Peyer's patch (tissue), 4 donors: ENCODE data around the gene INSRR. TPM values are rescaled to one million over a fixed set of nuclear protein-coding genes. Genes with fewer than 3 reads are reported as not detected.
A peak's percentile ranks its signal among the peaks of the same experiment; 100 is the strongest.

Experiments
- DNase-seq, 3 donors: peaks; one replicate each; pipeline ENCODE4 v3.0.0-alpha.2; 2017 to 2019
- H3K27ac ChIP-seq, 4 donors: fragments of 200-600 bp; sonication (generic); one replicate each; pipeline ENCODE4 v1.5.1; 2016 to 2019
- H3K27me3 ChIP-seq, 2 donors: fragments of 200-600 bp; sonication (generic); one replicate each; pipeline ENCODE4 v1.5.1; 2019
- H3K36me3 ChIP-seq, 3 donors: fragments of 200-600 bp; sonication (generic); one replicate each; pipeline ENCODE4 v1.5.1; 2016 to 2019
- H3K4me1 ChIP-seq, 4 donors: fragments of 200-600 bp; sonication (generic); one replicate each; pipeline ENCODE4 v1.5.1; 2016 to 2019
- H3K4me3 ChIP-seq, 4 donors: fragments of 200-600 bp; sonication (generic); 1 replicate in 3 of 4; 2 replicates in 1 of 4; pipeline ENCODE4 v1.5.1; 2016 to 2019; ENCODE audit warnings: mild to moderate bottlenecking in 1 of 4
- H3K9me3 ChIP-seq, 4 donors: fragments of 200-600 bp; sonication (generic); one replicate each; pipeline ENCODE4 v1.5.1; 2016 to 2019; ENCODE audit warnings: mild to moderate bottlenecking in 1 of 4
- CTCF ChIP-seq, 6 experiments: fragments of 450-650 bp in 4 of 6; fragments of 200-600 bp in 2 of 6; sonication (generic) in 1 of 6; IDR thresholded peaks; one replicate each; pipeline ENCODE4 v1.5.1; 2017 to 2019; ENCODE audit warnings: antibody characterized with exemption in 6 of 6, mild to moderate bottlenecking in 3 of 6, moderate library complexity in 1 of 6
- POLR2A ChIP-seq, 2 donors: fragments of 450-650 bp; IDR thresholded peaks; one replicate each; pipeline ENCODE4 v1.5.1; 2017; ENCODE audit warnings: antibody characterized with exemption in 2 of 2, mild to moderate bottlenecking in 2 of 2, moderate library complexity in 2 of 2
- total RNA-seq, 4 donors: library from RNA; depleted of rRNA; stranded (reverse); fragments of >200 nt; gene quantifications; one replicate each; pipeline ENCODE4 v1.1.0, GENCODE V29; 2016

Gene INSRR
- total RNA-seq, 4 donors from 2014 or later = not detected

GRCh38 chr1:156828400-156829124 lies 30.4 kb downstream of the INSRR start:
- no peak overlapping the region for H3K4me3 ChIP-seq
- no peaks in the 10 kb centered on the region for H3K27me3 ChIP-seq
- no peaks in the 10 kb centered on the region for H3K9me3 ChIP-seq
- no peak for TF ChIP-seq POLR2A (IDR thresholded peaks at IDR 0.05)
- TF ChIP-seq CTCF (IDR thresholded peaks at IDR 0.05) = no peak
- H3K27ac ChIP-seq = no peak overlapping the region
- H3K36me3 ChIP-seq = no peaks in the 10 kb centered on the region
- no peaks in the 10 kb centered on the region for H3K4me1 ChIP-seq
- DNase-seq = peak in 1 of 3 donors; percentile 26

- Histone ChIP-seq H3K4me3 (no peak overlapping the region), H3K36me3 (no peaks in the 10 kb centered on the region), H3K27ac (no peak overlapping the region), H3K9me3 (no peaks in the 10 kb centered on the region), H3K27me3 (no peaks in the 10 kb centered on the region), H3K4me1 (no peaks in the 10 kb centered on the region)
- DNase-seq = no peak
- TF ChIP-seq CTCF (IDR thresholded peaks at IDR 0.05) = no peak
- no peak for TF ChIP-seq POLR2A (IDR thresholded peaks at IDR 0.05)
Observed at GRCh38 chr1:156826630-156827029, 32.3 kb downstream of the INSRR start.

- Histone ChIP-seq H3K27ac (no peak overlapping the region), H3K9me3 (no peaks in the 10 kb centered on the region), H3K4me1 (no peaks in the 10 kb centered on the region), H3K36me3 (no peaks in the 10 kb centered on the region), H3K27me3 (no peaks in the 10 kb centered on the region), H3K4me3 (no peak overlapping the region)
- no peak for DNase-seq
- TF ChIP-seq POLR2A (IDR thresholded peaks at IDR 0.05) (no peak), CTCF (IDR thresholded peaks at IDR 0.05) (no peak)
Observed at GRCh38 chr1:156823210-156823790, 35.6 kb downstream of the INSRR start.

GRCh38 chr1:156822680-156823079 lies 36.2 kb downstream of the INSRR start:
- H3K27ac ChIP-seq = no peak overlapping the region
- H3K9me3 ChIP-seq = no peaks in the 10 kb centered on the region
- TF ChIP-seq POLR2A (IDR thresholded peaks at IDR 0.05) (no peak), CTCF (IDR thresholded peaks at IDR 0.05) (no peak)
- DNase-seq = no peak
- no peaks in the 10 kb centered on the region for H3K4me1 ChIP-seq
- H3K4me3 ChIP-seq = no peak overlapping the region
- H3K27me3 ChIP-seq = no peaks in the 10 kb centered on the region
- H3K36me3 ChIP-seq = no peaks in the 10 kb centered on the region

- Histone ChIP-seq H3K9me3 (no peaks in the 10 kb centered on the region), H3K27me3 (no peaks in the 10 kb centered on the region), H3K36me3 (no peaks in the 10 kb centered on the region), H3K27ac (no peak overlapping the region), H3K4me3 (no peak overlapping the region), H3K4me1 (peaks cover 0 to 4% (median 0%) of the 10 kb centered on the region in 4 donors)
- TF ChIP-seq POLR2A (IDR thresholded peaks at IDR 0.05) (no peak), CTCF (IDR thresholded peaks at IDR 0.05) (no peak)
- peak in 1 of 3 donors; percentile 10 for DNase-seq
Observed at GRCh38 chr1:156821801-156822200, 37.1 kb downstream of the INSRR start.
